Astrocyte of the hippocampus (primary cell): Measurements from ENCODE around the gene POU5F2.

Experiments used
- DNase-seq: peaks from one replicate; pipeline ENCODE4 v3.0.0; 2011; ENCODE audit warnings: low read depth, low spot score

The POU5F2 gene

GRCh38 chr5:93741136-93741811, at the start of gene POU5F2:
TSS of gene POU5F2 (minus strand) at chr5:93741600. CDS start at chr5:93741563, 37 bp downstream.
- DNase-seq: no peak

- peak; percentile 4 for DNase-seq
These were observed 49.0 kb upstream of the POU5F2 start for GRCh38 chr5:93790401-93790800.

- DNase-seq: peak; percentile 57
These were observed 48.0 kb upstream of the POU5F2 start for GRCh38 chr5:93789173-93790067.

GRCh38 chr5:93787598-93787997, 46.2 kb upstream of the POU5F2 start:
- no peak for DNase-seq

GRCh38 chr5:93785475-93785874, 44.1 kb upstream of the POU5F2 start:
- DNase-seq: no peak

- no peak for DNase-seq
These were observed 41.6 kb upstream of the POU5F2 start for GRCh38 chr5:93782978-93783377.

GRCh38 chr5:93777620-93778019, 36.2 kb upstream of the POU5F2 start:
- DNase-seq: no peak

- DNase-seq: no peak
These were observed 15.0 kb upstream of the POU5F2 start for GRCh38 chr5:93756372-93756771.

GRCh38 chr5:93755716-93756115, 14.3 kb upstream of the POU5F2 start:
- DNase-seq: peak; percentile 12

- DNase-seq: no peak
These were observed 7.5 kb upstream of the POU5F2 start for GRCh38 chr5:93748875-93749397.

- DNase-seq: no peak
These were observed 5.1 kb upstream of the POU5F2 start for GRCh38 chr5:93746406-93747056.

- no peak for DNase-seq
These were observed 5.1 kb downstream of the POU5F2 start for GRCh38 chr5:93736284-93736683.

- DNase-seq: peak; percentile 40
These were observed 6.0 kb downstream of the POU5F2 start for GRCh38 chr5:93735378-93735777.

GRCh38 chr5:93731987-93732386, 9.4 kb downstream of the POU5F2 start:
- DNase-seq: no peak

GRCh38 chr5:93726595-93726994, 14.8 kb downstream of the POU5F2 start:
- no peak for DNase-seq

GRCh38 chr5:93724791-93725190, 16.6 kb downstream of the POU5F2 start:
- no peak for DNase-seq

GRCh38 chr5:93723681-93724080, 17.7 kb downstream of the POU5F2 start:
- no peak for DNase-seq

GRCh38 chr5:93723005-93723404, 18.4 kb downstream of the POU5F2 start:
- DNase-seq: no peak

- no peak for DNase-seq
These were observed 18.8 kb downstream of the POU5F2 start for GRCh38 chr5:93722588-93722987.

GRCh38 chr5:93721511-93721910, 19.9 kb downstream of the POU5F2 start:
- no peak for DNase-seq

GRCh38 chr5:93721071-93721470, 20.3 kb downstream of the POU5F2 start:
- no peak for DNase-seq

- DNase-seq: peak; percentile 90
These were observed 24.2 kb downstream of the POU5F2 start for GRCh38 chr5:93717162-93717561.
